ENCODE measurements around the gene NANOG.

DNA sequence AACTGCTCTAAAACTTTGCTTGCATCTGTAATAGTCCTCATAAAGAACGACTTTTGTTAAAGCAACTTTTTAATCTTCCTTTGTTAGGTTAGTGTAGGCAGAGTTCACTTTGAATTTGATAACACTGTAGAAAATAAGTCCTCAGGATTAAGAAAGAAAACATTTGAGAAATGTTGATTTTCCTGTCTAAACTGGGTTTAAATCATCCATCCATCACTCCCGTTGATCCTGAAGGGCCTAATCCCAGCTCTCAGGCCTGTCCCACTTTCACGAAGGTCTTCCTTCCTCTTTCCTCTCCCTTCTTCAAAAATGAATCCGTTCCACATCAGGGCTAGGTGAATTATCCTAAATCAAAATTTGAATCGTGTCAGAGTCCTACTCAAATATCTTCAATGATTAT, 46.6 kb downstream of the NANOG start:
- TF ChIP-seq CEBPB (IDR thresholded peaks at IDR 0.05) (no peak), USF1 (IDR thresholded peaks at IDR 0.05) (no peak), TCF12 (IDR thresholded peaks at IDR 0.05; ENCODE audit: low read depth) (no peak), YY1 (IDR thresholded peaks at IDR 0.05; ENCODE audit: low read depth) (no peak), RAD21 (IDR thresholded peaks at IDR 0.05; ENCODE audit: low read depth) (no peak), EP300 (IDR thresholded peaks at IDR 0.05; ENCODE audit: borderline replicate concordance) (no peak), NFIC (IDR thresholded peaks at IDR 0.05) (no peak), FOXM1 (IDR thresholded peaks at IDR 0.05; ENCODE audit: borderline replicate concordance, low read depth) (no peak)
- TF ChIP-seq, protein P1, sequence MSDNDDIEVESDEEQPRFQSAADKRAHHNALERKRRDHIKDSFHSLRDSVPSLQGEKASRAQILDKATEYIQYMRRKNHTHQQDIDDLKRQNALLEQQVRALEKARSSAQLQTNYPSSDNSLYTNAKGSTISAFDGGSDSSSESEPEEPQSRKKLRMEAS (IDR thresholded peaks at IDR 0.05) = no peak
- TF ChIP-seq, protein P2, sequence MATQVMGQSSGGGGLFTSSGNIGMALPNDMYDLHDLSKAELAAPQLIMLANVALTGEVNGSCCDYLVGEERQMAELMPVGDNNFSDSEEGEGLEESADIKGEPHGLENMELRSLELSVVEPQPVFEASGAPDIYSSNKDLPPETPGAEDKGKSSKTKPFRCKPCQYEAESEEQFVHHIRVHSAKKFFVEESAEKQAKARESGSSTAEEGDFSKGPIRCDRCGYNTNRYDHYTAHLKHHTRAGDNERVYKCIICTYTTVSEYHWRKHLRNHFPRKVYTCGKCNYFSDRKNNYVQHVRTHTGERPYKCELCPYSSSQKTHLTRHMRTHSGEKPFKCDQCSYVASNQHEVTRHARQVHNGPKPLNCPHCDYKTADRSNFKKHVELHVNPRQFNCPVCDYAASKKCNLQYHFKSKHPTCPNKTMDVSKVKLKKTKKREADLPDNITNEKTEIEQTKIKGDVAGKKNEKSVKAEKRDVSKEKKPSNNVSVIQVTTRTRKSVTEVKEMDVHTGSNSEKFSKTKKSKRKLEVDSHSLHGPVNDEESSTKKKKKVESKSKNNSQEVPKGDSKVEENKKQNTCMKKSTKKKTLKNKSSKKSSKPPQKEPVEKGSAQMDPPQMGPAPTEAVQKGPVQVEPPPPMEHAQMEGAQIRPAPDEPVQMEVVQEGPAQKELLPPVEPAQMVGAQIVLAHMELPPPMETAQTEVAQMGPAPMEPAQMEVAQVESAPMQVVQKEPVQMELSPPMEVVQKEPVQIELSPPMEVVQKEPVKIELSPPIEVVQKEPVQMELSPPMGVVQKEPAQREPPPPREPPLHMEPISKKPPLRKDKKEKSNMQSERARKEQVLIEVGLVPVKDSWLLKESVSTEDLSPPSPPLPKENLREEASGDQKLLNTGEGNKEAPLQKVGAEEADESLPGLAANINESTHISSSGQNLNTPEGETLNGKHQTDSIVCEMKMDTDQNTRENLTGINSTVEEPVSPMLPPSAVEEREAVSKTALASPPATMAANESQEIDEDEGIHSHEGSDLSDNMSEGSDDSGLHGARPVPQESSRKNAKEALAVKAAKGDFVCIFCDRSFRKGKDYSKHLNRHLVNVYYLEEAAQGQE (IDR thresholded peaks at IDR 0.05; ENCODE audit: low read depth) = no peak

Measured in Ishikawa (cell line).